A673 (cell line): ENCODE data around the gene DNAJB13. TPM values are rescaled to one million over a fixed set of nuclear protein-coding genes. Genes with fewer than 3 reads are reported as not detected.

ENCODE experiments used
- BruUV-seq: library from RNA; stranded (reverse); fragments of 400-500 nt; replicated peaks from 2 replicates; lab custom pipeline; 2021; lab: Mats Ljungman, UMichigan
- CTCF ChIA-PET: fragments of 300-600 bp; sonication (Branson Sonifier 250); formaldehyde crosslinking; loops from one replicate; lab custom pipeline; 2022; ENCODE audit warnings: antibody characterized with exemption; lab: Charles Lee
- POLR2A ChIA-PET: fragments of 300-600 bp; sonication (Branson Sonifier 250); formaldehyde crosslinking; loops from one replicate; lab custom pipeline; 2022; ENCODE audit warnings: antibody characterized with exemption; ENCODE audit not compliant: low non-redundant PET; lab: Charles Lee
- DNase-seq: peaks from one replicate; pipeline ENCODE4 v3.0.0-alpha.2; 2015; ENCODE audit warnings: low spot score
- H3K27ac ChIP-seq: fragments of 200-600 bp; sonication (generic); 2 replicates; pipeline ENCODE4 v1.5.1; 2016; ENCODE audit warnings: mixed run types, low read depth, mild to moderate bottlenecking, mixed read lengths, antibody characterized with exemption, low read length; ENCODE audit not compliant: poor library complexity, severe bottlenecking
- H3K27me3 ChIP-seq: fragments of 200-600 bp; sonication (generic); replicated peaks from 2 replicates; pipeline ENCODE4 v1.6.1; 2017; ENCODE audit warnings: mixed run types, low read depth, mild to moderate bottlenecking, mixed read lengths, antibody characterized with exemption, low read length; ENCODE audit not compliant: insufficient read depth, poor library complexity
- H3K36me3 ChIP-seq: fragments of 200-600 bp; sonication (generic); 2 replicates; pipeline ENCODE4 v1.6.1; 2016; ENCODE audit warnings: mixed run types, mild to moderate bottlenecking, mixed read lengths, antibody characterized with exemption, low read length; ENCODE audit not compliant: insufficient read depth, poor library complexity, severe bottlenecking
- H3K4me1 ChIP-seq: fragments of 200-600 bp; sonication (generic); 2 replicates; pipeline ENCODE4 v1.6.1; 2017; ENCODE audit warnings: mixed run types, mild to moderate bottlenecking, mixed read lengths, antibody characterized with exemption, low read length; ENCODE audit not compliant: insufficient read depth, poor library complexity, severe bottlenecking
- H3K4me3 ChIP-seq: fragments of 200-600 bp; sonication (generic); 2 replicates; pipeline ENCODE4 v1.5.1; 2016; ENCODE audit warnings: low read depth, mixed run types, mild to moderate bottlenecking, mixed read lengths, low read length; ENCODE audit not compliant: poor library complexity, severe bottlenecking
- H3K9me3 ChIP-seq: fragments of 200-600 bp; sonication (generic); 2 replicates; pipeline ENCODE4 v1.6.1; 2016; ENCODE audit warnings: mixed run types, low read depth, mild to moderate bottlenecking, mixed read lengths, antibody characterized with exemption, low read length; ENCODE audit not compliant: poor library complexity, severe bottlenecking
- CTCF ChIP-seq: fragments of 300-800, 200-600 bp; sonication (generic); conservative IDR thresholded peaks from 2 replicates; pipeline ENCODE4 v1.5.1; 2017; ENCODE audit warnings: low read depth, mild to moderate bottlenecking, antibody characterized with exemption, low read length, moderate library complexity, mixed read lengths
- EZH2 ChIP-seq: fragments of 200-600 bp; sonication (generic); IDR thresholded peaks from 2 replicates; pipeline ENCODE4 v1.6.1; 2017; ENCODE audit warnings: borderline replicate concordance, low read depth, mild to moderate bottlenecking, mixed read lengths, antibody characterized with exemption, low read length; ENCODE audit not compliant: poor library complexity, severe bottlenecking
- intact Hi-C: fragments of 100-400 bp; cut with micrococcal nuclease; formaldehyde crosslinking; loops from one replicate; pipeline ENCODE4 v1.10.0; 2022; ENCODE audit not compliant: unreplicated experiment
- total RNA-seq: library from RNA; stranded (reverse); gene quantifications from 2 replicates; pipeline ENCODE4 v1.2.3, GENCODE V29; 2021

DNAJB13 gene
- total RNA-seq, 1 experiment from 2014 or later: 0.41 TPM

- no peak overlapping the region for H3K27ac ChIP-seq
- no TSS peak for BruUV-seq
- DNase-seq: no peak
- ChIA-PET CTCF (no interaction called here), POLR2A (no interaction called here)
- no peak overlapping the region for H3K4me3 ChIP-seq
- no peaks in the 10 kb centered on the region for H3K36me3 ChIP-seq
- no peaks in the 10 kb centered on the region for H3K9me3 ChIP-seq
- TF ChIP-seq EZH2 (no peak), CTCF (no peak)
- no peaks in the 10 kb centered on the region for H3K27me3 ChIP-seq
- H3K4me1 ChIP-seq: no peaks in the 10 kb centered on the region
- intact Hi-C loops: no loop called here
Observed at GRCh38 chr11:74006743-74007304, 56.0 kb downstream of the DNAJB13 start.

DNA sequence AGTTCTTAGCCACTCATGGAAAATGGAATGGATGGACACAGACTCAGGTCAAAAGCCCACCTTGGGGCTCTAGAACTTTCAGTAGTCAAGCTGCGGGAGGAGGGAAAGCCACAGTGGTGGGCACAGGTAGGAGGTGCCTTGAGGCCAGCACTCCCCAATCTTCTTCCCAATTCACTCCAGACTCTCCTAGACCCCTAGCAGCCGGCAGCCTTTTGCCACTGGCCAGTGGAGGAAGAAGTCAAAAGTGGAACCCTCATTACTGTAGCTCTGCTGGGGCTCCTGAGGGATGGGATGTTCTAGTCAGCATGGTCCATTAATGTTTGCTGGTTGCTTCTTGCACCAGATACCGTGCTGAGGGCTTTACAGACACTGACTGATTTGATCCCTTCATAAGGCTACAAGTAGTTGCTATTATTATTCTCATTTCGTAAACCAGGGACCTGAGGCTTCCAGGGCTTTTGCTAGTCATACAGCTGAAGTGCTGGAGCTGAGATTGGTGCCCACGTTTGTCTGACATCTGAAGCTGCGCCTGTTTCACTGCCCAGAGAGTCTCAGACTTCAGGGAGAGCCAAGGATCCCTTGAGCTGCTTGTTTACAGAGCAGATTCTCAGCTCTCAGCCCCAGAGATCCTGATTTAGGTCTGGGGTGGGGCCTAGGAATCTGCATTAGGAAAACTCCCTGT, 57.0 kb downstream of the DNAJB13 start:
- H3K27me3 ChIP-seq: no peaks in the 10 kb centered on the region
- TF ChIP-seq CTCF: no peak
- TF ChIP-seq EZH2: no peak
- no peak for DNase-seq
- POLR2A ChIA-PET: no interaction called here
- CTCF ChIA-PET: no interaction called here
- no peak overlapping the region for H3K4me3 ChIP-seq
- no TSS peak for BruUV-seq
- no peaks in the 10 kb centered on the region for H3K9me3 ChIP-seq
- H3K36me3 ChIP-seq: no peaks in the 10 kb centered on the region
- H3K4me1 ChIP-seq: no peaks in the 10 kb centered on the region
- intact Hi-C loops: no loop called here
- no peak overlapping the region for H3K27ac ChIP-seq

DNA sequence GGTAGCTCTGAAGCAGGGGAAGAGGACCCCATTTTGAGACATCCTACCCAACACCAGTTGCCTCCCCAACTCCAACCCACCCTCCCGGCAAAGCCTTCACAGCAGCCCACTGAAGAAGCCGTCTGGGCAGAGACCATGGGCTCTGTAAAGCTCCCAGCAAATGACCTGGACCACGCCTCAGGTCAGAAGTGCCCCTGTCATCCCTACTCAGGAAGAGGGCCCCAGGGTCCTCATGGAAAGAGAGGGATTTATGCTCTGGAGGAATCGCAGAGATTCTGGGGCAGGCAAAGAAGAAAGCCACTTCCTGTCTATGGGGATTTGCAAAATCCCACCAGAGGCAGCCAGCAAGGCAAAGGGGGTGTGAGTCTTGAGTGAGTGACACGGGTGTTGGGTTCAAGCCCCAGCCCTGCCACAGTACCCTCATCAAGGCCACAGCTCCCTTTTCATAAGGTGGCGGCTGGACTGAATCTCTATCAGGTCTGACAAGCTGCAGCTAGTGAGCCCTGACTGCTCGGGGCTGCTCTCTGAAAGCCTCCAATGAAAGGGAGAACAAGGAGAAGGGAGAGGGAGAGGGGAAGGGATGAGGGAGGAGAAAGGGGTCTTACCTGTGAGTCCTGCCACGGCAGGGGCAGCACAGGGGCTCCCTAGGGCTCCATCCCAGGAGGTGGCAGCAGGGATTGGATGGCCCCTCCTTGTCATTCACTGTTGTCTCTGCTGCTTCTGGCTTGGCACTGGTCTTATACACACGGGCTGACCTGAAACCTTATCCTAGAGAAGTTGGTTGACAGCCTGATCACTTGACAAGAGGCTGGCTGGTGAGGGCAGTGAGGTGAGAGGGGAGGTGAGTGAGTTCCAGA, 57.8 kb downstream of the DNAJB13 start, which contains the start of gene UCP3:
TSS of gene UCP3 (minus strand) at position 713 of the 857 bp plus-strand sequence. CDS start 2,043 bp downstream, outside the sequence.
- Histone ChIP-seq H3K27me3 (no peaks in the 10 kb centered on the region), H3K9me3 (no peaks in the 10 kb centered on the region), H3K27ac (no peak within 1 kb of the TSS), H3K36me3 (no peaks in the 10 kb centered on the region), H3K4me3 (no peak within 1 kb of the TSS), H3K4me1 (no peaks in the 10 kb centered on the region)
- TF ChIP-seq CTCF: no peak
- TF ChIP-seq EZH2: no peak
- ChIA-PET POLR2A (no interaction called here), CTCF (no interaction called here)
- no peak for DNase-seq
- intact Hi-C loops: no loop called here
- no TSS peak for BruUV-seq
